ENCODE results near the gene PHKG2. TPM values are rescaled to one million over a fixed set of nuclear protein-coding genes. Genes with fewer than 3 reads are reported as not detected.
A peak's percentile ranks its signal among the peaks of the same experiment; 100 is the strongest.

The PHKG2 gene
- total RNA-seq, 1 donor = 20.8 TPM

DNA sequence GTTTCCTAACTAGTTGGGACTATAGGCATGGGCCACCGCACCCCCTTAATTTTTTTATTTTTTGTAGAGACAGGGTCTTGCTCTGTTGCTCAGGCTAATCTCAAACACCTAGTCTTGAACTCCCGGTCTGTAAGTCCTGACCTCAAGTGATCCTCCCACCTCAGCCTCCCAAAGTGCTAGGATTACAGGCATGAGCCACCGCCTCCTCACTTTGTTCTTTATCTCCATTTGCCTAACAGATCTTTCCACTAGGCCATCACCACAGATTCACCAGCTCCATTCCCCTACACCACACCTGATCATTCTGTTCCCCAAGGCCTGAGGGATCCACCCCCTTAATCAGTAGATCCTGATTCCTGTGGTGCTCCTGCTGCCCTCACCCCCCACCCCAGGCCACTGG lies 46.4 kb downstream of the PHKG2 start:
- no peak overlapping the region for H3K4me3 ChIP-seq (ENCODE audit: low read depth, low read length)
- no peak for TF ChIP-seq CTCF (IDR thresholded peaks at IDR 0.05; ENCODE audit: insufficient read depth, low read length)
- DNase-seq (ENCODE audit: low read depth) = no peak

DNA sequence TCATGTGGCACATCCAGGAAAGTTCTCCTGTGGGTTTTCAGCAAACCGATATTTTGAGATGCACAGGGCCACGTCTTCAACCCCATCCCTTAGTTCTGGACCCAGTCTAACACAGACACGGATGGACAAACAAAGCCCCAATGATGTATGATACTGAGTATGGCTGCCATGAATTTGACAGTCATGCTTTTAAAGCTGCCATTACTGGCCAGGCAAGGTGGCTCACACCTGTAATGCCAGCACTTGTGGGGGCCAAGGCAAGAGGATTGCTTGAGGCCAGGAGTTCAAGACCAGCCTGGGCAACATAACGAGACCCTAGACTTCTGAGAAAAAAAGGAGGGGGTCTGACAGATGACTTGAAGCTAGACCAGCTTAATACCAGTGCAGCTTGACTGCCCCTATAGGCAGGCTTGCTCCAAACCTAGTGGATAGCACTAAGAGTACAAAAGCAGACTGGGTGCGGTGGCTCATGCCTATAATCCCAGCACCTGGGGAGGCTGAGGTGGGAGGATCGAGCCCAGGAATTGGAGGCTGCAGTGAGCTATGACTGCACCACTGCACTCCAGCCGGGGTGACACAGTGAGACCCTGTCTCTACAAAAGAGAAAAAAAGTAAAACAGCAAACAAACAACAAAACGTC lies 49.6 kb downstream of the PHKG2 start:
- TF ChIP-seq CTCF (IDR thresholded peaks at IDR 0.05; ENCODE audit: insufficient read depth, low read length) = peak; percentile 22
- no peak overlapping the region for H3K4me3 ChIP-seq (ENCODE audit: low read depth, low read length)
- no peak for DNase-seq (ENCODE audit: low read depth)

Small RNAs within 50 kb of the gene (small RNA-seq; reads per million reads assigned to genes)
- not detected for gene RNU6-1043P
- 594 reads per million, percentile 99 among the genes with 10 or more reads in this experiment for gene SNORA30

Other genes with a start within 250 kb of the PHKG2 start
- gene ZNF768, start 221.9 kb upstream of the PHKG2 start, total RNA-seq (ENCODE audit: low replicate concordance) = 20.9 and 21.6 TPM in 2 replicates
- 14.0 and 16.0 TPM in 2 replicates for gene ZNF747, start 213.6 kb upstream of the PHKG2 start, total RNA-seq (ENCODE audit: low replicate concordance)
- 5.3 and 11.2 TPM in 2 replicates for gene ZNF764, start 190.1 kb upstream of the PHKG2 start, total RNA-seq (ENCODE audit: low replicate concordance)
- gene ZNF688, start 176.7 kb upstream of the PHKG2 start, total RNA-seq (ENCODE audit: low replicate concordance) = 6.7 and 57.4 TPM in 2 replicates
- gene ZNF785, start 162.7 kb upstream of the PHKG2 start, total RNA-seq (ENCODE audit: low replicate concordance) = 8.1 and 8.3 TPM in 2 replicates
- 7.0 and 8.1 TPM in 2 replicates for gene ZNF689, start 138.0 kb upstream of the PHKG2 start, total RNA-seq (ENCODE audit: low replicate concordance)
- gene PRR14, start 97.5 kb upstream of the PHKG2 start, total RNA-seq (ENCODE audit: low replicate concordance) = 8.8 and 14.5 TPM in 2 replicates
- gene FBRS, start 90.0 kb upstream of the PHKG2 start, total RNA-seq (ENCODE audit: low replicate concordance) = 18.3 and 28.4 TPM in 2 replicates
- 10.8 and 21.9 TPM in 2 replicates for gene SRCAP, start 49.3 kb upstream of the PHKG2 start, total RNA-seq (ENCODE audit: low replicate concordance)
- gene CFAP119, start 13.6 kb downstream of the PHKG2 start, total RNA-seq (ENCODE audit: low replicate concordance) = 0.49 and 2.7 TPM in 2 replicates
- 73.5 and 89.4 TPM in 2 replicates for gene RNF40, start 13.9 kb downstream of the PHKG2 start, total RNA-seq (ENCODE audit: low replicate concordance)
- 10.6 and 15.0 TPM in 2 replicates for gene ZNF629, start 38.8 kb downstream of the PHKG2 start, total RNA-seq (ENCODE audit: low replicate concordance)
- 22.3 and 45.5 TPM in 2 replicates for gene BCL7C, start 145.7 kb downstream of the PHKG2 start, total RNA-seq (ENCODE audit: low replicate concordance)
- gene CTF1, start 148.2 kb downstream of the PHKG2 start, total RNA-seq (ENCODE audit: low replicate concordance) = 2.5 and 3.2 TPM in 2 replicates
- gene FBXL19, start 175.1 kb downstream of the PHKG2 start, total RNA-seq (ENCODE audit: low replicate concordance) = 9.8 and 16.6 TPM in 2 replicates
- 33.0 and 35.6 TPM in 2 replicates for gene ORAI3, start 200.6 kb downstream of the PHKG2 start, total RNA-seq (ENCODE audit: low replicate concordance)
- gene SETD1A, start 209.3 kb downstream of the PHKG2 start, total RNA-seq (ENCODE audit: low replicate concordance) = 1.6 and 5.3 TPM in 2 replicates
- 15.5 and 60.9 TPM in 2 replicates for gene HSD3B7, start 236.8 kb downstream of the PHKG2 start, total RNA-seq (ENCODE audit: low replicate concordance)

All from fibroblast of the aortic adventitia (primary cell).